NCI-H526 (cell line): ENCODE data around the gene TMEM198.

ENCODE experiments used
- DNase-seq, 2 experiments: peaks; one replicate each; lab custom pipeline; 2025; lab: John Stamatoyannopoulos, UW

Gene TMEM198, protein sequence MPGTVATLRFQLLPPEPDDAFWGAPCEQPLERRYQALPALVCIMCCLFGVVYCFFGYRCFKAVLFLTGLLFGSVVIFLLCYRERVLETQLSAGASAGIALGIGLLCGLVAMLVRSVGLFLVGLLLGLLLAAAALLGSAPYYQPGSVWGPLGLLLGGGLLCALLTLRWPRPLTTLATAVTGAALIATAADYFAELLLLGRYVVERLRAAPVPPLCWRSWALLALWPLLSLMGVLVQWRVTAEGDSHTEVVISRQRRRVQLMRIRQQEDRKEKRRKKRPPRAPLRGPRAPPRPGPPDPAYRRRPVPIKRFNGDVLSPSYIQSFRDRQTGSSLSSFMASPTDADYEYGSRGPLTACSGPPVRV

DNA sequence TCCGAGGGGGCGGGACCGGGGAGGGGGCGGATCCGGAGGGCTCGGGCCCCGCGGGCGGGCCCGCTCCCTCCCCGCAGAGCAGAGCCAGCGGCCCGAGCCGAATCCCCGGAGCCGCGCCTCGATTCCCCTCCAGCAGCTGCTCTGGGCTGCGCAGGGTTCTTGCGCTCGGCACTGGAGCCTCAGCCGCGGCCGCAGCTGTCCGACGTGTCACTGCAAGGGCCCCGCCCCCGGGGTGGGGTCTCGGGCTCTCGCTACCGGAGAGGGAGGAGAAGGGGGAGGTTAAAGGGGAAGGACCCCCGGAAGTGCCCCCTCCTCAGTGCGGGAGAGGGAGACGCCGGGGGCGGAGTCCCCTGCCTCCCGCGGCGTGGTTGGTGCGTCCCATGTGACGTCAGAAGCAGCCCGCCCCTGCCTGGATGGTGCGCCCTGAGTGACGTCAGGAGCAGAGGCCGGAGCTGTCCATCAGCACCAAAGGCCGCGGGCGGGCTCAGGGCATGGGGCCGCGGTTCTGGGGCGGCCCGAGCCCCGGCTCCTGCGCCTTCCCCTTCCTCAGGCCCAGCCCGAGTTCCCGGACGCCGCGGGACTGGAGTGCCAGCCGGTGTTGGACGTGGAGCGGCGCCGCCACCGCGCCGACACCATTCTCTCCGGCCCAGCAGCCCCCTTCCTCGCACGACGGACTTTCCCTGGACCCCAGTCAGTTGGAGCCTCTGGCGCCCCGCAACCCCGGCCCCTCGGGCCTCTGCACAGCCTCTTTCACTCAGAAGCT, at the start of gene TMEM198, which contains the start of gene CHPF:
TMEM198 (plus strand) TSS at position 433 of the 763 bp plus-strand sequence. CDS start 700 bp downstream, outside the sequence.
CHPF (minus strand) TSS at position 214 of the 763 bp plus-strand sequence. CDS start 271 bp downstream, outside the sequence.
- peak; percentile 97 to 99 for DNase-seq

DNA sequence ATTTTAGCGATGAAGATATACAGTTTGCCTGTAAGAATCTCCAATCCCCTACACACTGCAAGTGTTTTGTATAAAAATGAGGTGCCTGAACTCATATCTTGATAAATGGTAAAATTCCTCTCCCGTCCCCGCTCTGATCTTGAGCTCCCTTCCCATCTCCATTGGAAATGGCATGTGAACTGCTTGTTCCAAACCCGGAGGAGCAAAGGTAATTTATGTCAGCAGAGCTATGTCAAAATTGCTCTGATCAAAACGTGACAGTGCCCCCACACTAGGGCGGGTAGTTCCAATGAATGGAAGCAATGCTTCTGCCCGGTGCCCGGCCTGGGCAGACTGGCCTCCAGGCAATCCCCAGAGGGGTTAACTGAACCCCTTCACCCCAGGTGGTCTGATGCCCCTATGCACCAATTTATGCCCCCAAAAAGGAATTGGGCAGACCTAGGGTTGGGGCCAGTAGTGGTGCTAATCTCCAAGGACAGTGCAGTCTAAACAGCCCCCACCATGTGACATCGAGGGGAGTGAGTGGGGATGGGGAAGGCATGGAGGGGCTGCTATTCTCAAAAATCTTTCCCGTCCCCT, 48.8 kb upstream of the TMEM198 start:
- no peak for DNase-seq

DNA sequence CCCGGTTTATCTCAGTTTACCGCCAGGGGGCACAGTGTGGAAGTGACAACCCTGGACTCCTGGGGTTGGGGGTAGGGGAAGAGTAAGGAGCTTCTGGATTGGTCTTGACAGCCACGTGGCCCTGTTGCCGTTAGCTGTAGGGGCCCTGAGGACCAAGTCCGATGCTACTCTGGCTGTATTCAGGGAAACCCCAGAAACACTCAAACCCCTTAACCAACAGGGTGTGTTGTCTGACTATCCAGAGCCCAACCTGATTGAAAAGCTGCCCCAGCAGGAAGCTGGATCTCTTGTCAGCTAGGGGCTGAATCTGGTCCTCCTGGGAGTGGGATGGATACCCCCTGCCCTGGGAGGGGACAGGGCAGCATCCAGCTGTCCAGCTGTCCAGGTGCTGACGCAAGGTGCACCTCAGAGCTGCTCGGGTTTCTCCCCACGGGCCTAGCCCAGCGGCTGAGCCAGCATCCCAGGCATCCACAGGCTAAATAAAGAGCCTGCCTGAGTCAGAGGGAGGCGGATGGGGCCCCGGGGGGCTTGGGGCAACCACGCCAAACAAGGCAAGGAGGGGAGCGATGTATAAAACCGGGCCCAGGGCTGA, 48.2 kb upstream of the TMEM198 start:
- peak; percentile 33 to 80 for DNase-seq

DNA sequence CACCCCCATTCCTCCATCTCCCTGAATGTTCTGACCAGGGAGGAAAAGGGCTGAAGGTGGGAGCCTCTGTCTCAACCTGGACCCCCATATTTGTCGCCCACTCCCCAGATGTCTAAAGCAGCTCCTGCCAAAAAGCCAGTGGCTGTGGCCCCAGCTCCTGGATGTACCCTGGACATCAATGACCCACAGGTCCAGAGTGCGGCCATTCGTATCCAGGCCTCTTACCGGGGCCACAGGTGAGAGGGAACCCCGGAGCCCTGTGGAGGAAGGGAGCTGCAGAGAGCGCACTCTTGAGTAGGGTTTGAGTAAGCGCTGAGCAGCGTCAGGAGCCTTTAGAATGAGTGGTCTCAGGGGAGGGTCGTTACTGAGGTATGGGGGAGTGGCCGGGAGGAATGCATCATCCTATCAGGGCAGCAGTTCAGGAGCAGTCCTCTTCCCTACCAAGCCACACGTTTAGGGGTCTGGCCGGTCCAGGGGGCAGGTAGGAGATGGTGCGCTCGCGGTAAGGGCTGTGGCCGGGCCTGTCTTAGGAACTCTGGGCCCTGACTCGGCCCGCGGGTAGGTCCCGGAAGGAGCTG, 47.5 kb upstream of the TMEM198 start:
- no peak for DNase-seq

DNA sequence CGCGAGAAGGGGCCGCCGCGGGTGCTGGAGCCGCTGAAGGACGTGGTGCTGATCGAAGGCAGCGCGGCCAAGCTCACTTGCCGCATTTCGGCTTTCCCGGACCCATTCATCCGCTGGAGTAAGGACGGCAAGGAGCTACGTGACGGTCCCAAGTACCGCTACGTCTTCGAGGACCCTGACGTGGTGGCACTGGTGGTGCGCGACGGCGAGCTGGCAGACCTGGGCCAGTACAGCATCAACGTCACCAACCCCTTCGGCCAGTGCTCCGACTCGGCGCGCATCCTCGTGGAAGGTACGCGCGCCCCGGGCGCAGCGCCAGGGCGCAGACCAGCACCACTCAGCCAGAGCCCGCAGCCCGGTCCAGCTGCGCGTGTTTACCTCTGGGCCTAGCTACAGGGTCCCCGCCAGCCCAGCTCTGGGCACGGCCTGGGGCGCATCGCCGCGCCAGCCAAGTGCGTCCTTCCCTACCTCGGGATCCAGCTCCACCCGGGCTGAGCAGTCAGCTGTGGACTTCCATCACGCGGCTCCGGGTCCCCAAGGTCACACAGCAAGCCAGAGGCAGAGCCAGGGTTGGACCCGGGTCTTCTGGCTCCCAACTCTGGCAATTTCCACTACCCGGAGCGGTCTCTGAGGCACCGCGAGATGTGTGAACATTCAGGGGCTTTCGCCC, 46.9 kb upstream of the TMEM198 start:
- peak in 1 of 2 experiments; percentile 26 for DNase-seq

DNA sequence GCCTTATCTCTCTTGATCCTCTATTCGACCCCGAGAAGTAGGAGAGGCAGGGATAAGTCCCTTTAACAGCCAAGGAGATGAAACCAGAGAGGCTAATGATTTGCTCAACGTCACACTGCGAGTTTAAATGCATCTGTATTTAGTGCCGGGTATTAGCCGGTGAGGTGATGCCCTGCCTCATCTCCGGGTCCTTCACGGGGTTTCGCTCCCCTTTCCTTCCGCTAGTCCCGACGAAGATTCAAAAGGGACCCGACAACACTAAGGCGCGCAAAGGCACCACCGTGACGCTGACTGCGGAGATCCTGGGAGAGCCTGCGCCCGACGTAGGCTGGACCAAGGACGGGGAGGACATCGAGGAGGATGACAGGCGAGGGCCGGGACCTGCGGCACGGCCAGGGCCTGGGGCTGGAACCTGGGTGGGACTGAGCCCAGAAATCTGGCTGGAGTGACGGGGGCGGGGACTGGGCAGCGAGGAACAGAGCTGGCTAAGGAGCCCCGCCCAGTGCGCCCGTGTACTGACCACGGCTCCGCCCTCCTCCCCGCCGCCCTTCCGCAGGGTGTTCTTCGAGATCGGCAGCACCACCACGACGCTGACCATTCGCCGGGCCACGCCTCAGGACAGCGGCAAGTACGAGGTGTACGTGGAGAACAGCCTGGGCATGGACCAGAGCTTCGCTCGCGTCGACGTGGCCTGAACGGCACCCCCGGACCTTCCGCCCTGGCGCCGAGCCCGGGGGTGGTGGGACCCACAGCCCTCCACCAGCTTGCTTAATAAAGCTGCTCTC, 46.1 kb upstream of the TMEM198 start:
- peak in 1 of 2 experiments; percentile 54 for DNase-seq

DNA sequence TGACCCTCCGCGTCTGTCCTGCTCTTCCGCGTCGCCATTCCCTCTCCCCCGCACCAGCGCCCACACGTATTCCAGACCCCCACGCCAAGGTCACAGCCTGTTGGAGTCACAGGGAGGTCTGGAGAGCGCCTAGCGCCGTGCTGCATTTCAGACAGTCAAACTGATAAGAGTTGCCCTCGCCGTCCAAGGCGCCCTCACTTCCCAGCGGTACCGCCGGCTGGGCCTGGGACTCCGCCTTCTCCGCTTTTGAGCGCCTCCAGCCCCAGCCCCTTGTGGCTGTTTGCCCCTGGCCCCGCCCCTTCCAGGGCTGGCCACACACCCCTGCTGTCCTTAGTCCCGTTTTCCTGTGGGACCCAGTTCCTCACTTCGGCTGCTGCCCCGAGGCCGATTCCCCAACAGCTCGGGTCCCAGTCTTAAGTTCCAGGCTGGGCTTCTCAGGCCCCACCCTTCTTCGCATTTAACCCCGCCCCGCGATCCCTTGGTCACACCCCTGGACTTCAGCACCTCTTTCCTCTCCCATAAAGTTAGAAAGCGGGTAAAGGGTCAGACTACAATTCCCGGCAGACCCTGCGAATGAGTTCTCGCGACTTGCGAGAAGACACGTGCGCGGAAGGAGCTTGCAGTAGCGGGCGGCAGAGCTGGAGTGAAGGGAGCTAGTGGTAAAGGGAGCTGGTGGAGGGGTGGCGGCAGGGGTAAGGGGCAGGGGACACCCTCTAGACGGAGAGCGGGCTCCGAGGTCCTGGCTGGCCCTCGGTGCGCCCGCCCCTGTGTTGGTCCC, 45.4 kb upstream of the TMEM198 start, which contains the start of gene GMPPA:
GMPPA (plus strand) TSS at position 612 of the 778 bp plus-strand sequence. CDS start 1,085 bp downstream, outside the sequence.
- DNase-seq, result peak; percentile 96 to 98

DNA sequence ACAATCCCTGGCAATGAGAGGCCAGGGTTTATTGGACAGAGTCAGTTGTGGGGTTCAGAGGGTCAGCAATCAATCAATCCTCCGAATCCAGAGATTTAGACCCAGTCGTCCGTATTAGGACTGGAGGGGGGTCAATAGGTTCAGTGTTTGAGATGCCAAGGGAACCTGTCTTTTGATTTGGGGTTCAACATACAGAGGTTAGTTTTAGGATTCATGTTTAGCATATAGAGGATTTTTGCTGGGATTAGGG, 44.8 kb upstream of the TMEM198 start:
- DNase-seq, result no peak

DNA sequence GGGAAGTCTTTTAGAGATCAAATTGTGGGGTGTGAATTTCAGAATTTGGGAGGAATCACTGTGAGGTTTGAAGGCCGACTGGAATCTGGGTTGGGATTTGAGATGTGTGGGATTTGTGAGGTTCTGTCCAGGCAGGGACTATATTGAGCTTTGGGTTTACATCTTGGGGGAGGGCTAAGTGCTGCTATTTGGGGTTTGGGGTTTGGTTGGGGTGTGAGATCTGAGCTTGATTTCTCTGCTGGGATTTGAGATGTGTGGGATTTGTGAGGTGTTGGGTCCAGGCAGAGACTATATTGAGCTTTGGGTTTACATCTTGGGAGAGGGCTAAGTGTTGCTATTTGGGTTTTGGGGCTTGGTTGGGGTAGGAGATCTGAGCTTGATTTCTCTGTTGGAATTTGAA, 44.3 kb upstream of the TMEM198 start:
- no peak for DNase-seq

DNA sequence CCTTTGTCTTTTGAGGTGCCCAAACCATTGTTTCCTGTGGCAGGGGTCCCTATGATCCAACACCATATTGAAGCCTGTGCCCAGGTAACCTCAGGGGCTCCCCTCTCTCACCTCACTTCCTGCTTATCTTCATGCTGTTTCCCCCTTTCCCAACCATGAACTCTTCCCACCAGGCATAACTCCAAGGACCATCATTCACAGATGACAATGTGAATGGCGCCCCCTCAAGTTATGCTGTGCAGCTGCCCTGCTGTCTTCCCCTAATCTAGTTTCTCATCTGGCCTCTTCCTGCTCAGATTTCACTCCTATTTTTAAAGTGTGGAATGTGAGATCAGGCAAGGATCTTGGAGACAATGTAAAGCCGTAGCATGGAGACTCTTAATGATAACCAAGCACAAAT, 43.7 kb upstream of the TMEM198 start:
- DNase-seq, result no peak

DNA sequence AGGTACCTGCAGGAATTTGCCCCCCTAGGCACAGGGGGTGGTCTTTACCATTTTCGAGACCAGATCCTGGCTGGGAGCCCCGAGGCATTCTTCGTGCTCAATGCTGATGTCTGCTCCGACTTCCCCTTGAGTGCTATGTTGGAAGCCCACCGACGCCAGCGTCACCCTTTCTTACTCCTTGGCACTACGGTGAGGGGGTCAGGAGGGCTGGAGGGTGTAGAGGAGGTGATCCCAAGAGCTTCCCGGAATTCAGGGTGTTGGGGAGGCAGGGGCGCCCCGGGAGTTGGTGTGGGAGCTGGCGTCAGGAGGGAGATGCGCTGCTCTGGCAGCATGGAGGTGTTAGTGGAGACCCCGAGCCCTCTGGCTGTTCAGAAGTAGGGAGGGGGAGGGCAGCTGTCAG, 42.0 kb upstream of the TMEM198 start:
- DNase-seq, result no peak

DNA sequence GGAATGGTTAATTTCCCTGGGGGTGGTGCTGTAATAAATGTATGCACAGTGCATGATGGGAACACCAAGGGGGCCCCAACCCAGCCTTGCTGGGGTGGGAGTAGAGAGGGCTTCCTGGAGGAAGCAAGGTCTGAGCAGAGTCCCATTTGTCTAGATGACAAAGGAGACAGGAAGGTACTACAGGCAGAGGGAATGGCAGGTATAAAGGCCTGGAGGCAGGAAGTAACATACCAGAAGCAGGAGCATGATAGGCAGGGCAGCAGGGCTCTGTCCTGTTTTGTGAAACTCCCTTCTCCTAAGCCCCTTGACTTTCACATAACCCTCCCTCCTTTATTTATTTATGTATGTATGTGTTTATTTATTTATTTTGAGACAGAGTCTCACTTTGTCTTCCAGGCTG, 41.2 kb upstream of the TMEM198 start:
- no peak for DNase-seq

DNA sequence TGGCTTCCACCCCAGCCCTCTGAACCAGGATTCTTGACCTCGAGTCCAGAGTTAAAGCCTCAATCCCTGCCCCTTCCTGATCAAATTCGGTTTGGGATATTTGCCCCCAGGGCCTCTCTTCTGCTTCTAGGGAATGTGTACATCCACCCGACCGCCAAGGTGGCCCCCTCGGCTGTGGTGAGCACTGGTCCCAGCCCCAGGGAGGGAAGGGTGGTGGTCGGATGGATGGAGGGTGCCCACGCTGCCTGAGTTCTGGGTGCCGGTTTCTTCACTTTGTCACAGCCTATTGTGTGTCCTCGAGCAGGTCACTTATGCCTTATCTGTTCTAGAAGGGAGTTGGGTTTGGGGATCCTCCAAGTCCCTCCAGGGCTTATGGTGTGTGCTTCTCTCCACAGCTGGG, 38.2 kb upstream of the TMEM198 start:
- no peak for DNase-seq

DNA sequence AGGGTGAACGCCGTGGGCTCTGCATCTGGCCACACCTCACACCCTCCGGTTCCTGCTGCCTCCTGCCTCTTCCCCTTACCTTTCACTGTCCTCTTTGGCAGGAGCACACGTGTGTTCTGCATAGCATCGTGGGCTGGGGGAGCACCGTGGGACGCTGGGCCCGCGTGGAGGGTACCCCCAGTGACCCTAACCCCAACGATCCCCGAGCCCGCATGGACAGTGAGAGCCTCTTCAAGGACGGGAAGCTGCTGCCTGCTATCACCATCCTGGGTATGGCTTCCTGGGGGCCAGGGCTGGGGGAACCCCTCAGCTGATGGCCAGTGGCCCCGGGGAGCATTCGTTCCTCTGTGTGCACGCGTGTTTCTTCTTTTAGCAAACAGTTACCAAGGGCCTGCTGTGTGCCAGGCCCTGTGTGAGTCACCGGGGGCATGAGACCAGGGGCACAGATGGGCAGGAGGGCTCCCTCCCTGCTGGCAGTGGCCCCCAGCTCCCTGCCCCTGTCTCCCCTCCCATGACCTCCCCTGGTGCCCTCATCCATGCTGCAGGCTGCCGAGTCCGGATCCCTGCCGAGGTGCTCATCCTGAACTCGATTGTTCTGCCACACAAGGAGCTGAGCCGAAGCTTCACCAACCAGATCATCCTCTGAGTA, 37.6 kb upstream of the TMEM198 start:
- DNase-seq, result no peak

DNA sequence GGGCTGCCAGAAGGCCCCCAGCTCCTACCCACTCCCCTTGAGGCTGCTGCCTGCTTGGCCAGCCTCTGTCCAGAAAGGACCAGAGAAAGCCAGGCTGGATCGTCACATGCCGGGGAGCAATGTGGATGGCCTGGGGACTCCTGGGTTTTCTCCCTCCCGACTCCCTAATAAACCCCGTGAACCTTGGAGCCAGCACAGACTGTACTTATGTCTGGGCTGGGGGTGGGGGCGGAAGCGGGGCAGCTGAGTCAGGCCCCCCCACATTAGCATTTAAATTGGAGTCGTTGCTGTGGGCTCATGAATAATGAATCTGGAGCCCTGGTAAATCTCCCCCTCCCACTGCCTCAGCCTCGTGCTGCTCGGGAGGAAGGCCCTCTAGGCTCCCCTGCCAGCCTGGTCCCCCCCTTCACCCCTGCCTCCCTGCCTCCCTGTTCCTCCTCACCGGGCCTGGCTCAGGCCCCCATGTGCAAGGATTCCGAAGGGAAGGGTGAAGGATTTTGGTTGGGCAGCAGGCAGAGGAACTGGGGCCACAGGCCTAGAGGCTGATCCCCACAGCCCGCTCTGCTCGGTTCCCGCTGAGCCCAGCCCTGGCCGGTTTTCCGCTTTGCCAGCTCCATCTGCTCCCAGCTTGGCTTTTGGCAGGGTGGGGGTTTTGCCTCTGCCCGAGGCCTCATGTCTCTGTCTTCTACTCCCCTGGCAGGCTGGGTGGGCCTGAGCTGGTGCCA, 36.9 kb upstream of the TMEM198 start:
- DNase-seq, result no peak

DNA sequence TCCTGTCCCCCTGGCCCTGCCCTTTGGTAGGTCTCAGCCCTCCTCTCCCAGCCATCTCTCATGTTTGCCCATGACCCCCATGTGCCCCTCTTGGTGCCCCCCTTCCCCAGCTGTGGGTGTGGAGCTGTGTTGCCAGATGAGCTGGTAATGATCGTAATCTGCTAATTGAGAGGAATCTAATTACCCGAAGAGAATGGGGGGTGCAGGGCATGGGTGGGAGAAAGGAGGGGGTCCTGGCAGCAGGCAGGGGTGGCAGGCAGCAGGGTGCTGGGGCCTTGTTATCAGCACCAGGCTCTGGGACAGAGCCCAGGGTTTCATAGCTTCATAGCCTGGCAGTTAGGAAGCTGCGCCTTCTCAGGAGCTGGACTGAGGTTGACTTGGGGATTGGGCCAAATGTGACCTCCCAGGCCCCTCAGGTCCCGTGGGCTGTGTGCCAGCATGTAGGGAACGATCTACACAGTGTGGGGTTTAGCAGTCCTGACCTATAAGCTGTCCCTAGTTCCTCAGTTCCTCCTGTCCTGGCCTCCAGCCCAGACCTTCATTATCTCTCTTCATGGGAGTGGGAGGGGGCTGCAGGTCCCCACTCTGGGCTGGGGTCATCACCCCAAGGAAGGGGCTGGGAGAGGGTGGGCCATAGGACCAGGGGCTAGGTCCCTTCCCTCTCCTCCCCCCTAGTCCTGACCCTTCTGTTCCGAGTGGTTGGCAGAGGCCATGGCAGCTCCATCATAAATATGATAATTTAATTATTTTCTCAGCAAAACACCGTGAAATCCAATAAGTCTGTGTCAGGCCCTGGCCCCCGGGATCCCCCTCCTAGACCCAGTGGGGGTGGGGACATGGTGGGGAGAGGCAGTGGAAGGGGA, 36.0 kb upstream of the TMEM198 start:
- no peak for DNase-seq

DNA sequence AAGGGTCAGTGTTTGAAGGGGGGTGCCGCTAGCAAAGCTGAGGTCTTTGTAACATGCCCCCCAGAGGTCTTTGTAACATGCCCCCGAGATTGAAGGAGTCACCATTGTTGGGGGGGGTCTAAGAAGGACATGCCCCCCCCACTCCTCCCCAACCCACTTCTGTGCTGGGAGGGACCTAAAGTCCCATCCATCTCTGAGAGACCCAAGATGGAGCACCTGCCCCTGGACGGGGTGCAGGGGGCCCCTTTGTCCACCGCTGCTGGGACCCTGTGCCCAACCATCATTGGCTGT, 35.4 kb upstream of the TMEM198 start:
- DNase-seq, result no peak
